OCI-LY7 (cell line): ENCODE data around the gene APOL6.

Experiments
- EZH2phosphoT487 ChIP-seq: fragments of 200-600 bp; sonication (generic); IDR thresholded peaks from 2 replicates; pipeline ENCODE4 v1.6.1; 2018; ENCODE audit warnings: low read depth, borderline replicate concordance, mild to moderate bottlenecking, mixed run types, antibody characterized with exemption, low read length, moderate library complexity, mixed read lengths
- TF ChIP-seq, protein P1 (sequence below): fragments of 200-600 bp; sonication (generic); conservative IDR thresholded peaks from 2 replicates; pipeline ENCODE4 v1.5.1; 2014; ENCODE audit warnings: mild to moderate bottlenecking, antibody characterized with exemption, low read length, moderate library complexity, mixed read lengths

DNA sequence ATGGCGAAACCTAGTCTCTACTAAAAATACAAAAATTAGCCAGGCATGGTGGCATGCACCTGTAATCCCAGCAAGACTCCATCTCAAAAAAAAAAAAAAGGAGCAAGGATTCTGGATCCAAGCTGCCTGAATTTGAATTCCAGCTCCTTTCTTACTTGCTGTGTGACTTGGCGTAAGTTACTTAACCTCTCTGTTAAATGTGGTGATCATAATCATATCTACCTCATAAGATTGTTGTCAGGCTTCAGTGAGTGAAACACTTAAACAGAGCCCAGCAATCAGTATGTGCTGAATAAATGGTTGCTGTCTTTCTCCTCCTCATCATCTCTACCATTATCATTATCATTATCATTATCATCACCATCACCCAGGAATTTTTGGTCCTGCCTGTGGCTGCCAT, 33.8 kb upstream of the APOL6 start:
- TF ChIP-seq, protein P1, sequence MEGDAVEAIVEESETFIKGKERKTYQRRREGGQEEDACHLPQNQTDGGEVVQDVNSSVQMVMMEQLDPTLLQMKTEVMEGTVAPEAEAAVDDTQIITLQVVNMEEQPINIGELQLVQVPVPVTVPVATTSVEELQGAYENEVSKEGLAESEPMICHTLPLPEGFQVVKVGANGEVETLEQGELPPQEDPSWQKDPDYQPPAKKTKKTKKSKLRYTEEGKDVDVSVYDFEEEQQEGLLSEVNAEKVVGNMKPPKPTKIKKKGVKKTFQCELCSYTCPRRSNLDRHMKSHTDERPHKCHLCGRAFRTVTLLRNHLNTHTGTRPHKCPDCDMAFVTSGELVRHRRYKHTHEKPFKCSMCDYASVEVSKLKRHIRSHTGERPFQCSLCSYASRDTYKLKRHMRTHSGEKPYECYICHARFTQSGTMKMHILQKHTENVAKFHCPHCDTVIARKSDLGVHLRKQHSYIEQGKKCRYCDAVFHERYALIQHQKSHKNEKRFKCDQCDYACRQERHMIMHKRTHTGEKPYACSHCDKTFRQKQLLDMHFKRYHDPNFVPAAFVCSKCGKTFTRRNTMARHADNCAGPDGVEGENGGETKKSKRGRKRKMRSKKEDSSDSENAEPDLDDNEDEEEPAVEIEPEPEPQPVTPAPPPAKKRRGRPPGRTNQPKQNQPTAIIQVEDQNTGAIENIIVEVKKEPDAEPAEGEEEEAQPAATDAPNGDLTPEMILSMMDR, result no peak
- no peak for TF ChIP-seq EZH2phosphoT487
